Measurements from ENCODE around the gene INSR.

Gene INSR

DNA sequence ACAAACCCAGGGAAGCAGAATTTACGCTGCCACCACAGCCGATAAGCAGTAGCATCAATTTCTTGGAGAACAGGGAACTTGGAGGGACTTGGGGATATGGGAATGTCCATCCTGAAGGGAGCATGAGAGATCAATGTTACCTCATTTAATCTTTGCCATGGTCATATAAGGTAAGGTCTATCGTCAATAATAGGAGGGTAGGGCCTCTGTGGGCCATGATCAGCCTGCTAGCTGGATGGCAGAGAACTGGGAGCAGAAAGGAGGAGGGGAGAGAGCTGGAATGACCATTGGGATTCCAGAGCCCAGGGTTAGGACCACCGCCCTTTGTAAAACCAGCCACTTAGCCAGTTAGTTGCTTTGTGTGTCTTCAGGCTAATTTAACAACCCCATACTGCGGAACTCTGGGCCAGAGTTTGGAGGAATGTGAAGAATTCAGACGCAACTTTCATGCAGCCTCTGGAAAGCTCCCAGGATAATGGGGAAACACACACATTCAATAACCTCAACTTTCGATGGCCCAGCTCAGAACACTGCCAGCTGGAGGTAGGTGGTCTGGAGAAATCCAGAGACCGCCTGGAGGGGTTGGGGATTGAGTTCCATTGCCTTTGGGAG lies 184.4 kb downstream of the INSR start:
- DNase-seq (ENCODE audit: extremely low spot score), result no peak
- TF ChIP-seq HDGF (IDR thresholded peaks at IDR 0.05; ENCODE audit: borderline replicate concordance) (no peak), L3MBTL2 (conservative IDR thresholded peaks at IDR 0.05) (no peak), SUZ12 (IDR thresholded peaks at IDR 0.05) (no peak), ELF4 (IDR thresholded peaks at IDR 0.05) (no peak), ZNF384 (IDR thresholded peaks at IDR 0.05) (no peak), SP1 (IDR thresholded peaks at IDR 0.05) (no peak), ARNT (IDR thresholded peaks at IDR 0.05) (no peak), NFRKB (IDR thresholded peaks at IDR 0.05) (no peak), FOXM1 (IDR thresholded peaks at IDR 0.05; ENCODE audit: borderline replicate concordance) (no peak), PKNOX1 (IDR thresholded peaks at IDR 0.05) (no peak), BHLHE40 (IDR thresholded peaks at IDR 0.05; ENCODE audit: borderline replicate concordance) (no peak), FOXA1 (IDR thresholded peaks at IDR 0.05) (no peak), LEF1 (IDR thresholded peaks at IDR 0.05; ENCODE audit: borderline replicate concordance) (no peak), FOXK2 (IDR thresholded peaks at IDR 0.05) (no peak)
- POLR2A ChIA-PET, result interaction anchor here (1.3 kb wide), 1 partner anchor 10 kb away, joined by 4 read pairs; no protein-coding TSS in a partner anchor
- CTCF ChIA-PET, result no interaction called here

- ChIA-PET CTCF (no interaction called here), POLR2A (no interaction called here)
- TF ChIP-seq PKNOX1 (IDR thresholded peaks at IDR 0.05) (peak; percentile 23; the same call in 1 of the 2 replicates), CTBP1 (IDR thresholded peaks at IDR 0.05; ENCODE audit: borderline replicate concordance) (peak; percentile 48), FOXA1 (IDR thresholded peaks at IDR 0.05) (no peak)
- no peak for DNase-seq (ENCODE audit: extremely low spot score)
Observed at GRCh38 chr19:7106711-7107657, 187.2 kb downstream of the INSR start.

DNA sequence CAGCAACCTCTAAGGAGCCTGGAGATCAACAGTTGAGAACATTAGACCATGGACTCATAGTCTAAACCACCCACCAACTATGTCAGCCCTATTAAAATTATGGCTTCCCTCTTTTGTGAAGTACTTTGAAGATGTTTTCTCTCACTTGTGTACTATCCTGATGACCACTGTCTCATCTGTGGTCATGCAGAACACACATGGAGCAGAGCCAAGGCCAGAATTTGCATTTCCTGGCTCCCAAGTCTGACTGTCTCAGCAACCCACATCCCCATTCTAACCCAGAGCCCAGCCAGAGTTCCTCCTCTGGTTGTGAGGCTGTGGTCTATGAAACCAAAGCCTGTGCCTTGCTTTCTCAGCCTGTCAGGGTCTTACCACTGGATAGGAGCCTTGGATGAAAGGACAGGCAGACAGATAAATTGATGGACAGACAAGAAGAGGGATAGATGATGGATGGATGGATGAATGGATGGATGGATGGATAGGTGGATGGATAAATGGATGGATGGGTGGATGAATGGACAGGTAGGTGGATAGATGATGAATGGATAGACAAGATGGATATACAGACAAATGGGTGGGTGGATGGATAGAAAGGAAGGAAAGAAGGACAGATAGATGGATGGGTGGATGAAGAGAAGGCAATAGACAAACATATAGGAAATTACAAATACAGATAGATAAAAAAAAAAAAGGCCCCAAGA lies 189.3 kb downstream of the INSR start:
- CTCF ChIA-PET, result no interaction called here
- no peak for TF ChIP-seq HDGF (IDR thresholded peaks at IDR 0.05; ENCODE audit: borderline replicate concordance)
- TF ChIP-seq SUZ12 (IDR thresholded peaks at IDR 0.05), result no peak
- no peak for TF ChIP-seq FOXA1 (IDR thresholded peaks at IDR 0.05)
- TF ChIP-seq ZNF384 (IDR thresholded peaks at IDR 0.05), result no peak
- no peak for TF ChIP-seq TARDBP (IDR thresholded peaks at IDR 0.05)
- TF ChIP-seq ARNT (IDR thresholded peaks at IDR 0.05), result no peak
- TF ChIP-seq SP1 (IDR thresholded peaks at IDR 0.05), result no peak
- no peak; the same call in 1 of the 2 replicates for TF ChIP-seq PKNOX1 (IDR thresholded peaks at IDR 0.05)
- TF ChIP-seq L3MBTL2 (conservative IDR thresholded peaks at IDR 0.05), result no peak
- no peak for TF ChIP-seq ELF4 (IDR thresholded peaks at IDR 0.05)
- no peak for TF ChIP-seq FOXM1 (IDR thresholded peaks at IDR 0.05; ENCODE audit: borderline replicate concordance)
- TF ChIP-seq FOXK2 (IDR thresholded peaks at IDR 0.05), result no peak
- no peak for TF ChIP-seq NFRKB (IDR thresholded peaks at IDR 0.05)
- TF ChIP-seq BHLHE40 (IDR thresholded peaks at IDR 0.05; ENCODE audit: borderline replicate concordance), result no peak
- no peak for TF ChIP-seq CTBP1 (IDR thresholded peaks at IDR 0.05; ENCODE audit: borderline replicate concordance)
- no peak for TF ChIP-seq LEF1 (IDR thresholded peaks at IDR 0.05; ENCODE audit: borderline replicate concordance)
- POLR2A ChIA-PET, result no interaction called here
- DNase-seq (ENCODE audit: extremely low spot score), result no peak

DNA sequence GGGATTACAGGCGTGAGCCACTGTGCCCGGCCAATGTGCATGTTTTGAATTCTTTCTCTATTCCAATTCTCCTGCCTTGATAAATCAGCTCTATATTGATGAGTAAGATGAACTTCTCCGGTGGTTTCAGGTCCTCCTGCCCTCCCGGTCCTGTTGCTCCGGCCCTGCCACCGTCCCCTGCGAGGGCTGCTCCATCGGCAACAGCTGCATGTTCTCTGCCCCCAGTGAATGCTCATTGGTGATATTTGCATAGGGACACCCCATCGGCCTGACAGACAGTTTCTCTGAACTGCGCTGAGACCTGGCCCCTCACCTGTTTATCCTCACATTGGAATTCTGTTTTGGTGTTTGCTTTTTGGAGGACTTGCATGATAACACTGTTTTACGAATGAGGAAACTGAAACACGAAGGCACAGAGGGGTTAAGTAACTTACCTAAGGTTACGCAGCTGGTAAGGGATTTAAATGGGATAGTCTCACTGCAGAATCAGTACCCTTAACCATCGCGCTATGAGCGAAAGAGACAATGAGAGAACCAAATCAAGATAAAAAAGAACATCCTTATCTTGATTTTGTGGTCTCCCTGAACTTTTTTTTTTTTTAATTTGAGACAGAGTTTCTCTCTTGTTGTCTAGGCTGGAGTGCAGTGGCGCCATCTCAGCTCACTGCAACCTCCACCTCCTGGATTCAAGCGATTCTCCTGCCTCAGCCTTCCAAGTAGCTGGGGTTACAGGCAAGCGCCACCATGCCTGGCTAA lies 192.5 kb downstream of the INSR start:
- DNase-seq (ENCODE audit: extremely low spot score), result no peak
- TF ChIP-seq ZNF384 (IDR thresholded peaks at IDR 0.05), result no peak
- TF ChIP-seq SUZ12 (IDR thresholded peaks at IDR 0.05), result no peak
- no peak for TF ChIP-seq ELF4 (IDR thresholded peaks at IDR 0.05)
- TF ChIP-seq TARDBP (IDR thresholded peaks at IDR 0.05), result no peak
- TF ChIP-seq FOXK2 (IDR thresholded peaks at IDR 0.05), result no peak
- no peak for TF ChIP-seq BHLHE40 (IDR thresholded peaks at IDR 0.05; ENCODE audit: borderline replicate concordance)
- no peak for TF ChIP-seq SP1 (IDR thresholded peaks at IDR 0.05)
- TF ChIP-seq FOXA1 (IDR thresholded peaks at IDR 0.05), result no peak
- TF ChIP-seq NFRKB (IDR thresholded peaks at IDR 0.05), result no peak
- ChIA-PET CTCF (interaction anchor here (0.7 to 1.0 kb wide), 5 partner anchors 12 to 677 kb away, joined by 3 to 8 read pairs (median 3); no protein-coding TSS in a partner anchor), POLR2A (no interaction called here)

GRCh38 chr19:7099597-7099921 lies 194.7 kb downstream of the INSR start:
- CTCF ChIA-PET, result interaction anchor here (0.6 to 1.3 kb wide), 6 partner anchors 28 to 700 kb away, joined by 3 to 13 read pairs (median 5); no protein-coding TSS in a partner anchor
- POLR2A ChIA-PET, result interaction anchor here (0.6 to 1.5 kb wide), 38 partner anchors 10 to 600 kb away, joined by 3 to 31 read pairs (median 3); partner anchors contain the start of genes ARHGEF18, INSR, MCOLN1 and TRAPPC5
- no peak for TF ChIP-seq SP1 (IDR thresholded peaks at IDR 0.05)
- no peak for TF ChIP-seq NFRKB (IDR thresholded peaks at IDR 0.05)
- TF ChIP-seq PKNOX1 (IDR thresholded peaks at IDR 0.05), result no peak
- TF ChIP-seq FOXA1 (IDR thresholded peaks at IDR 0.05), result no peak
- no peak for TF ChIP-seq HDGF (IDR thresholded peaks at IDR 0.05; ENCODE audit: borderline replicate concordance)
- no peak for TF ChIP-seq SUZ12 (IDR thresholded peaks at IDR 0.05)
- TF ChIP-seq CTBP1 (IDR thresholded peaks at IDR 0.05; ENCODE audit: borderline replicate concordance), result no peak
- no peak for TF ChIP-seq FOXM1 (IDR thresholded peaks at IDR 0.05; ENCODE audit: borderline replicate concordance)
- no peak for DNase-seq (ENCODE audit: extremely low spot score)
